GM10847 (cell line): ENCODE data around the gene PRAME.

ENCODE experiments used
- POLR2A ChIP-seq: IDR thresholded peaks from 2 replicates; pipeline ENCODE4 v1.6.1; 2011; ENCODE audit not compliant: insufficient read length; ENCODE audit errors: extremely low read depth

Gene PRAME, protein sequence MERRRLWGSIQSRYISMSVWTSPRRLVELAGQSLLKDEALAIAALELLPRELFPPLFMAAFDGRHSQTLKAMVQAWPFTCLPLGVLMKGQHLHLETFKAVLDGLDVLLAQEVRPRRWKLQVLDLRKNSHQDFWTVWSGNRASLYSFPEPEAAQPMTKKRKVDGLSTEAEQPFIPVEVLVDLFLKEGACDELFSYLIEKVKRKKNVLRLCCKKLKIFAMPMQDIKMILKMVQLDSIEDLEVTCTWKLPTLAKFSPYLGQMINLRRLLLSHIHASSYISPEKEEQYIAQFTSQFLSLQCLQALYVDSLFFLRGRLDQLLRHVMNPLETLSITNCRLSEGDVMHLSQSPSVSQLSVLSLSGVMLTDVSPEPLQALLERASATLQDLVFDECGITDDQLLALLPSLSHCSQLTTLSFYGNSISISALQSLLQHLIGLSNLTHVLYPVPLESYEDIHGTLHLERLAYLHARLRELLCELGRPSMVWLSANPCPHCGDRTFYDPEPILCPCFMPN

DNA sequence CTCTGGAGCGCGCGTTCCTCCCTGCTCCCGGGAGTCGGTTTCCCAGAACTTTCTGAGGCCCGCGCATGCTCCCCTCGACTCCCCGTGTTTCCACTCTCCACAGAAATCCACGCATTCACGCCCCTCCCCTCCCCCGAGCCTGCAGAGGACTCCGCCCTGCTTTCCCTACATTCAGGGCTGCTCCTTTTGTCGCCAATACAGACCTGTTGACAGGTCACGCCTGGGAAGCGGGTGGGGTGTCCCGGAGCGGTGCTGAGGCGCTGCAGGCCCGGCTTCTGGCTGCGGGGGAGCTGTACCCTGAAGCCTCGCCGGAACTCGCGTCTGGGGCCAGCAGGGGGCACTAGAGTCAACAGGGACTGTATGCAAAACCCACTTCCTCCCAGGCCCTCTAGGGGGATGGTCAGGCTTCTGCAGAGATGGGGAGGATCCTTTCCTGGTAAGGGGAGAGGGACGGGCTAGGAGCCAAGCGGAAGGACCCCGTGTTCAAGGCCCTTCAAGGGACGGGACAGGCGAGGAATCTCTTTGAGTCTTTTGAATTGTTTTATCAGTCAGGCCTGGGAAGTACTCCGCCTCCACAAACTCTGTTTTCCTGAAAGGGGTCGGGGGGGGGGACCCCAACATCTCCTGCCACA, at the start of gene PRAME:
Gene PRAME, minus strand, starts transcription at position 294 of the 632 bp plus-strand sequence. CDS start 2,433 bp downstream, outside the sequence.
- no peak for TF ChIP-seq POLR2A

DNA sequence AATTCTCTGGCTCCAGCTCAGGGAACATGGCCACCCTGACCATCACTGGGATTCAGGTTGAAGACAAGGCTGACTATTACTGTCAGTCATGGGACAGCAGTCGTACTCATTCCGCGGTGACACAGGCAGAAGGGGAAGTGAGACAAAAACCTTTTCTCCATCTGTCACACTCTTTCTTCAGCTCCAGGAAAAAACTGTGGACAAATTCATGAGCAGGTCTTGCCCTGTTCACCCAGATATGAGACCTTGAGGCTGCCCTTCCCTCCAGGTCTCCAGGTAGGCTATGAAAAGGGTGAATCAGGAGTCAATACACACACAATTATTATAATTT, 46.0 kb upstream of the PRAME start:
- TF ChIP-seq POLR2A: no peak

DNA sequence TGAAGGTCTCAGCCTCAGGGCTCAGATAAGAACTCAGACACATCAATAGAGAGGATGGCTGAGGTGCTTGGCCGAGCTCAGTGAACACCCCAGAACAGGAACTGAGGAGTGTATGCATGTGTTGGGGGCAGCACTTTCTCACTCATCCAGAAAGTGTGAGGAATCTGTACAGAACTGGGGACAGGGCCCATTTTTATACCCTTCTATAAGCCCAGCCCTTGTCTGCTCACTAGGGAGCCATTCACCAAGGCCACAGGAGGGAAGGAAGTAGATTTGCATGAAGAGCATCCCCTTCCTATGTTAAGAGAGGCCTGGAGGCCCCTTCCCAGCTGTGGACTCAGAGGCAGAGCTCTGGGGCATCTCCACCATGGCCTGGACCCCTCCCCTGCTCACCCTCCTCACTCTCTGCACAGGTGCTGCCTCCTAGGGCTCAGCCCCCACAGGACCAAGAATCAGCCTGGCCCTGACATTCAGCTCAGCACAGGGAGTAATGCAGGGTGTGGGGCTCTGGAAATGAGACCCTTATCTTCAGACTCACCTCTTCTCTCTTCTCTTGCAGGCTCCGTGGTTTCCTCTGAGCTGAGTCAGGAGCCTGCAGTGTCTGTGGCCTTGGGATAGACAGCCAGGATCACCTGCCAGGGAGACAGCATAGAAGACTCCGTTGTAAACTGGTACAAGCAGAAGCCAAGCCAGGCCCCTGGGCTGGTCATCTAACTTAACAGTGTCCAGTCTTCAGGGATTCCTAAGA, 45.4 kb upstream of the PRAME start:
- no peak for TF ChIP-seq POLR2A

DNA sequence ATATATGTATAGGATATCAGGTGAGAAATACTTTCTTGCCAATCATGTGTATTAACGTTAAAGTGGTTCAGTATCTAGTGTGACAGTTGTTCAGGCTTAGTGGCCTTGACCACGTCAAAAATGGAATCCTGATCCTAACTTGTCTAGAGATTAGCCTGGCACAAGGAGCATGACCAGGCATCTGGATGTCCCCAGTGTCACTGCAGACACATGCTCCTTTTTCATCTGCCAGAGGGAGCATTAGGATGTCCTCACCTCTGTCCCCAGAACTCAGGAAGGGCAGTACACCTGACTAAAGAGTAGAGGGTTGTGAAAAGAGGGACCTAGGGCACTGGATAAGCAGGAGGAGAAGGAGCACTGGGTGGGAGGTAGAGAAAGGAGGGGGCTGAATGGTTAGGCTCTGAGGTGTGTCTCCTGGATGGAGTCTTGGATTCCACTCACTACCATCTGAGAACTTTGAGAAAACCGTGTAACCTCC, 44.4 kb upstream of the PRAME start:
- TF ChIP-seq POLR2A: no peak

DNA sequence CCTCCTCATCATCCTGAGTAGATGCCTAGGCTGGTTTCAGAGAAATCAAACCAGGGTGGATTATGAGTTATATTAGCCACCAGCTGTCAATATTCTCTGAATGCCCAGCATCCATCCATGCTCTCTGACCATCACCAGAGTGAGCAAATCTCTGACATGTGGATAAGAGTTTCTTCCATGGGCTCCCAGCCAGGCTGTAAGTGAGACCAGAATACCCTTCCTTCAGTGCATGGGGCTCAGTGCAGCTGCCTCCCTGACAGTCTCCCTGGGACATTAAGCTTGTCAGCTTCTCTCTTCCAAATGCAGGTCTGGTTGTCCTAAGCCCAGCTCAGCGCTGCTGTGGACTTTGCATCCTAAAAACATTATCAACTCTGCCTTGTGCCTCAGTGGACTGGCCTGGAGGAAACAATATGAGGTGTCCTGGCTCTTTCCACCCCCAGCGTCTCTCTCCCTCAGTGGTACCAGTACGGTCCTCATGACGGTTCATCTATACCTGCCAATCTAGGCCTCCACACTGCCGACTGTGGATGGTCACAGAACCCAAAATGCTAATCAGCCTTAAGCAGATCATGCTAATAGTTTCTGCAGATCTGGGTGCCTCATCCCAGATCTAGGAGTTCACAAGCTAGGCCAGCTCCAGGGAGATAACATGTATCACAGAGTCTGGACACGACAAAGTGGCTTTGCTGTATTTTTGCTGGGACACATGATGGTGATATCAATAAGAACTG, 41.6 kb upstream of the PRAME start:
- no peak for TF ChIP-seq POLR2A

GRCh38 chr22:22599248-22599647, 40.2 kb upstream of the PRAME start:
- no peak for TF ChIP-seq POLR2A

GRCh38 chr22:22598144-22598543, 39.1 kb upstream of the PRAME start:
- TF ChIP-seq POLR2A: no peak

GRCh38 chr22:22595001-22595835, 36.2 kb upstream of the PRAME start:
- no peak for TF ChIP-seq POLR2A

DNA sequence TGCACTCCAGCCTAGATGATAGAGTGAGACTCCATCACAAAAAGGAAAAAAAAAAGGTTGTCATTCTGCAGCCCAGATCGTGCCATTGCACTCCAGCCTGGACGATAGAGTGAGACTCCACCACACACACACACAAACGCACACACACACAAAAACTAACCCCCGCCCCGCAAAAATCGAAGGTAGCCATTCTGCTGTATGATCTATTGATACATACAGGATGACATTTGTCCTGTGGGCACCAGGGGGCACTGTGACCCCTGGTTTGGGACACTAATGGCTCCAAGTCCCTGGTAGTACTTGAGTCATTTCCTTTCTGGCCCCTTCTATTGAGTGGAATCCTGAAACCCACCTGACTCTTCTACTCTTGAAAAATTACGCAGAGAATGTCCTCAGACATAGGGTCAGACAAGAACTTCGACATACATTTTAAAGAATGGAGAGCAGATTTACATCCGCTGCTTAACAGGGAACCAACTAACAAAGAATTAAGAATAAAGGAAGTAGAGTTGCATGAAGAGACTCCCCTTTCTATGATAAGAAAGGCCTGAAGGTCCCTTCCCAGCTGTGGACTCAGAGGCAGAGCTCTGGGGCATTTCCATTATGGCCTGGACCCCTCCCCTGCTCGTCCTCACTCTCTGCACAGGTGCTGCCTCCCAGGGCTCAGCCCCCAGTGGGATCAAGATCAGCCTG, 35.0 kb upstream of the PRAME start:
- no peak for TF ChIP-seq POLR2A

DNA sequence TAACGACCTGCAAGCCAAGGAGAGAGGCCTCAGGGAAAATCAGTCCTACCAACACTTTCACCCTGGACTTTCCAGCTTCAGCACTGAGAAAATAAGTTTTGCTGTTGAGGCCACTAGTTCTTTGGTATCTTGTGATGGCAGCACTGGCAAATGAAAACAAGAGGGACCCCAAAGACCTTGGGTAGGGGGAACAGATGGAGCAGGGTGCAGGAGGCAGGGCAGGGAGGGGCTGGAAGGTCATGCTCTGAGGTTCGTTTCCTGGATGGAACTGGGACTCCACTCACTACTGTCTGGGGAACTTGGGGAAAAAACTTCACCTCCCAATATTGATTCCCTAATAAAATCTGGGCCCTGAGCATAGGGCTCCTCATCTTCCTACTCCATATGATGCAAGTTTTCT, 34.2 kb upstream of the PRAME start:
- TF ChIP-seq POLR2A: no peak

- TF ChIP-seq POLR2A: no peak
Measured at GRCh38 chr22:22591348-22592299, 32.6 kb upstream of the PRAME start.

GRCh38 chr22:22590136-22590891, 31.2 kb upstream of the PRAME start:
- TF ChIP-seq POLR2A: no peak
